SKM-1 treated with dmso at 0.1 percent for 144 hours (cell line): ENCODE measurements around the gene TNFSF12.

Experiments used
- DNase-seq: peaks from one replicate; lab custom pipeline; 2025; ENCODE audit not compliant: unreplicated experiment; lab: John Stamatoyannopoulos, UW

Gene TNFSF12

GRCh38 chr17:7548585-7549400 lies at the start of gene TNFSF12:
Gene TNFSF12 (plus strand): TSS chr17:7549058. CDS start chr17:7549154, 96 bp downstream.
- no peak for DNase-seq

DNA sequence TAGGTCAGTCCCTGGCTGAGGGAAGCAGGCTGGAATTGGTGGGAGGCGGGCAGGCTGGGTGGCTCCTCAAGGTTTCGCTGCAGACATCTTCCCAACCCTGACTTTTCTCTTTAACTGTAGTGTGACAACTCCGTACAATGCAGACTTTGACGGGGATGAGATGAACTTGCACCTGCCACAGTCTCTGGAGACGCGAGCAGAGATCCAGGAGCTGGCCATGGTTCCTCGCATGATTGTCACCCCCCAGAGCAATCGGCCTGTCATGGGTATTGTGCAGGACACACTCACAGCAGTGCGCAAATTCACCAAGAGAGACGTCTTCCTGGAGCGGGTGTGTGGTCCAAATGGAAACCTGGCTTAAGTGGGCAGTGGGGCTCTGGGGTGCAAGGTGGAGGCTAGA lies 49.7 kb upstream of the TNFSF12 start:
- DNase-seq: no peak

- DNase-seq: no peak
Observed at GRCh38 chr17:7501729-7502128, 47.1 kb upstream of the TNFSF12 start.

GRCh38 chr17:7502171-7502847 lies 46.5 kb upstream of the TNFSF12 start:
- DNase-seq: no peak

- DNase-seq: no peak
Observed at GRCh38 chr17:7502987-7503386, 45.9 kb upstream of the TNFSF12 start.

DNA sequence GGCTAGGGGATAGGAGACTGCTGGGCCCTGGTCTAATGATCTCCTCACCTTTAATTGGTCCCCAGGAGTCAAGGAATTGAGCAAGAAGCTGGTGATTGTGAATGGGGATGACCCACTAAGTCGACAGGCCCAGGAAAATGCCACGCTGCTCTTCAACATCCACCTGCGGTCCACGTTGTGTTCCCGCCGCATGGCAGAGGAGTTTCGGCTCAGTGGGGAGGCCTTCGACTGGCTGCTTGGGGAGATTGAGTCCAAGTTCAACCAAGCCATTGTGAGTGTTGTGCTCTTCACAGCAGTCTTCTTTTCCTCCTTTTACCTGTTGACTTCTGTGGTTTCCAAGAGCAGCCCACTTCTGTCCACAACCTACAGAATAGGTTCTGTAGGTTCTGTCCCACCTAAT lies 45.3 kb upstream of the TNFSF12 start:
- DNase-seq: no peak

GRCh38 chr17:7508145-7508544 lies 40.7 kb upstream of the TNFSF12 start:
- no peak for DNase-seq

GRCh38 chr17:7508846-7509245 lies 40.0 kb upstream of the TNFSF12 start:
- no peak for DNase-seq

GRCh38 chr17:7509937-7510336 lies 38.9 kb upstream of the TNFSF12 start:
- DNase-seq: no peak

- DNase-seq: no peak
Observed at GRCh38 chr17:7511108-7511507, 37.8 kb upstream of the TNFSF12 start.

GRCh38 chr17:7512105-7512504 lies 36.8 kb upstream of the TNFSF12 start:
- no peak for DNase-seq

- no peak for DNase-seq
Observed at GRCh38 chr17:7512824-7513540, 35.9 kb upstream of the TNFSF12 start.

DNA sequence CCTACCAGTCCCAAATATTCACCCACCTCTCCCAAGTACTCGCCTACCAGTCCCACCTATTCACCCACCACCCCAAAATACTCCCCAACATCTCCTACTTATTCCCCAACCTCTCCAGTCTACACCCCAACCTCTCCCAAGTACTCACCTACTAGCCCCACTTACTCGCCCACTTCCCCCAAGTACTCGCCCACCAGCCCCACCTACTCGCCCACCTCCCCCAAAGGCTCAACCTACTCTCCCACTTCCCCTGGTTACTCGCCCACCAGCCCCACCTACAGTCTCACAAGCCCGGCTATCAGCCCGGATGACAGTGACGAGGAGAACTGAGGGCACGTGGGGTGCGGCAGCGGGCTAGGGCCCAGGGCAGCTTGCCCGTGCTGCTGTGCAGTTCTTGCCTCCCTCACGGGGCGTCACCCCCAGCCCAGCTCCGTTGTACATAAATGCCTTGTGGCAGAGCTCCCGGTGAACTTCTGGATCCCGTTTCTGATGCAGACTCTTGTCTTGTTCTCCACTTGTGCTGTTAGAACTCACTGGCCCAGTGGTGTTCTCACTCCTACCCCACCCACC lies 34.9 kb upstream of the TNFSF12 start:
- DNase-seq: no peak

- no peak for DNase-seq
Observed at GRCh38 chr17:7515911-7516610, 32.8 kb upstream of the TNFSF12 start.

- no peak for DNase-seq
Observed at GRCh38 chr17:7523033-7523432, 25.8 kb upstream of the TNFSF12 start.

GRCh38 chr17:7528842-7529241 lies 20.0 kb upstream of the TNFSF12 start:
- DNase-seq: no peak

DNA sequence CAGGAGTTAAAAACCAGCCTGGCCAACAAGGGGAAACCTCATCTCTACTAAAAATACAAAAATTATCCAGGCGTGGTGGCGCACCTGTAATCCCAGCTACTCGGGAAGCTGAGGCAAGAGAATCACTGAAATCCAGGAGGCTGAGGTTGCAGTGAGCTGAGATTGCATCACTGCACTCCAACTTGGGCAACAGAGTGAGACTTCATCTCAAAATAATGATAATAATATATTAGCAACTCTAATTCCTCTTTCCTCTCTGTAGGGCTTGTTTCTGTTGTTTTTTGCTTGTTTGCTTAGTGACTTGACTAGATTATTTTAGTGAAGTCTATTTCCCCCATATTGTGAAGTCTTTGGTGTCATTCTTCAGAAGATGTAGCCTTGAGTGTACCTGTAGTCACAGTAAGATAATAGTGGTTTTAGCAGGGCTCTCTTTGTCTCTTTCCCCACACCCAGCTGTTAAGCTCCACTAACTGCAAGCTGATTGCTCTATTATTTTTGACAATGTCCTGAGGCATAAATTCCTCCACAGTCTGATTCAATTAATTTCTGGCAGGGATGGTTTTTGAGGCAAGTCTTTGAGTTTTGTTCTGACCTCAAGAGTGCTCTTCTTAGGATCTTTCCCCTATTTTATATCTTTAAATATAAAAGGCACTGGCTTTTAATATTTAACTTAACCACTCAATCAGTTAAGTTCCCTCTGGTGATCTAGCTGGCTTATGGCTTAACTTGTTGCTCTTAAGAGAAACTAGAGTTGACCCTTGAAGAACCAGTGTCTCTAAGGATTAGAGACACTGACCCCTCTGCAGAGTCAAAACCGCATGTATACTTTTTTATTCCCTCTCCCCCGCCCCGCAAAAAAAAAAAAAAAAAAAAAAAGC lies 18.6 kb upstream of the TNFSF12 start:
- no peak for DNase-seq

DNA sequence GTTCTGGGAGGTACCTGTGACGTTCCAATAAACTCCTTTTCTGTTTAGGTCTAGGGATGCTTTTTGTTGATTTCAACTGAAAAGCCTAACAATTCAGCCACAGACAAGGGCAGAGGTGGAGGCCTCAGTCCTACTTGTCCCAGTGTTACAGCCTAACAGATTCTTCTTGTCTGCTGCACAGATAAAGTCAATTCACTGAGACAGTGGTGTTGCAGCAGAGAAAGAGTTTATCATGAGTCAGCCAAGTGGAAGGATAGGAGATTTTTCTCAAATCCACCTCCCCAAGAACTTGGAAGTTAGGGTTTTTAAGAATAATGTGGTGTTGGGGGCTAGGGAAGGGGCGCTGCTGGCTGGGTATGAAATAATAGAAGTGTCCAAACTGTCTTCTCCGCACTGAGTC lies 10.8 kb upstream of the TNFSF12 start:
- DNase-seq: no peak

- DNase-seq: no peak
Observed at GRCh38 chr17:7538891-7539545, 9.8 kb upstream of the TNFSF12 start.
